ENCODE results near the gene PSMD3.

The PSMD3 gene

DNA sequence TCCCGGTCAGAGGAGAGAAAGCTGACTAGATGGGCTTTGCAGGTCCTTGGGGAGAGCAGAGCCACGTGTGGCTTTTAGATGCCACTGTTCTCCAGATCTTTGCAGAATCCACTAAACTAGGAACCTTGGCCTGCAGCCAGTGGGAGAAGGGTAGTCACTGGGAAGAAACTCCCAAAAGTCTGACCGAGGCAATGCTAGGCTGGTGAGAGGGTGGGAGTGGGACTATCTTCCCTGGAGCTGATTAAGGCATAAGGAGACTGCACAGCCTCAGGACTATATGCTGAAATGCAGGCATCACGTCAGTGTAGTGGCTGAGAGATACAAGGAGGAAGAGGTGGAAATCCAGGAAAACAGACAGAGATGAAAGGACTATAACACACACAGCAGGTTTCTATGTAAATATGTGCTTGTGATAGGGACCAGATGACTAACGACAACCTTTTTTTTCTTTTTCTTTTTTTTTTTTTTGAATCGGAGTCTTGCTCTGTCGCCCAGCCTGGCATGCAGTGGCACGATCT, 20.0 kb upstream of the PSMD3 start:
- DNase-seq (ENCODE audit: low read depth in 3 of 3) = no peak

DNA sequence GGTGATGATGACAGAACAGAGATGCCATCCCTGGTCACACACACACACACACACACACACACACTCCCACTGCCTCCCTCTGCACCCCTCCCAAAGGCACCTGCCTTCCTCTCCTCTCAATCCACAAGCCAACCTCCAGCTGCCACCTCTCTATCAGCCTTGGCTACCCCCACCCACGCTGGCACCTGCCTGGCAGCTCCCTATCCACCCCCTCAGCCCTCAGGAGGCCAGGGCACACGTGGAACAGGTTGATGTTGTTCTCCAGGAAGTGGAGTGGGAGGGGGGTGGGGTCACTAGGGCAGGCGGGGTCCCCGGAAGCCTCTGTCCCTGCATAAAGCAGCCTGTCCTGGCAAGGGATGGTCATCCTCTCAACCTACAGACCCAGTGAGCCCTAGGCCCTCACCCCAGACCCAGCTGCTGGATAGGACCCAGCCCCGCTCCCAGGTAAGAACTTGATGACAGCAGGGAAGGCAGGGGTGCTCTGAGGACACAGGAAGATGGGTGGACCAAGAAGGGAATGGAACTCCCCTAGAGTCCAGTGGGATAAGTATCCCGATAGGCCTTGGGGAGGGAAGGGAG, 17.9 kb upstream of the PSMD3 start, which contains the start of gene GSDMA:
Gene GSDMA (plus strand): TSS at position 363 of the 579 bp plus-strand sequence. CDS start 2,684 bp downstream, outside the sequence.
- DNase-seq (ENCODE audit: low read depth in 3 of 3) = no peak

DNA sequence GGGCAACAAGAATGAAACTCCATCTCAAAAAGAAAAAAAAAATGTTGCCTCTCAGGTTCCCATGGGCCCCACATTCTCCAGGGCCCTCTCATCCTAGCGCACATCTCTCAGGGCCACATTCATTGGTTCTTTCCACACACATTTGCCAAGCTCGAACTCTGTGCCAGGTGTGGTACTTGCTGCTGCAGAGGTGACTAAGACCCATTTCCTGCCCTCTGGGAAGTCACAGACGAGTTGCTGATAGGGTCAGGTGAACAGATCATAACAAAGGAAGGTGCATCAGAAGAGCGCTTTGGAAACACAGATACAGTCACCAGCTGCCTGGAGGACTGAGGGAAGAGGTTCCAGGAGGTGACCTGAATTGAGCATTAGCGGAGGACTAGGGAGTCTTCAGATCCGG, 16.8 kb upstream of the PSMD3 start:
- DNase-seq (ENCODE audit: low read depth in 3 of 3) = no peak

DNA sequence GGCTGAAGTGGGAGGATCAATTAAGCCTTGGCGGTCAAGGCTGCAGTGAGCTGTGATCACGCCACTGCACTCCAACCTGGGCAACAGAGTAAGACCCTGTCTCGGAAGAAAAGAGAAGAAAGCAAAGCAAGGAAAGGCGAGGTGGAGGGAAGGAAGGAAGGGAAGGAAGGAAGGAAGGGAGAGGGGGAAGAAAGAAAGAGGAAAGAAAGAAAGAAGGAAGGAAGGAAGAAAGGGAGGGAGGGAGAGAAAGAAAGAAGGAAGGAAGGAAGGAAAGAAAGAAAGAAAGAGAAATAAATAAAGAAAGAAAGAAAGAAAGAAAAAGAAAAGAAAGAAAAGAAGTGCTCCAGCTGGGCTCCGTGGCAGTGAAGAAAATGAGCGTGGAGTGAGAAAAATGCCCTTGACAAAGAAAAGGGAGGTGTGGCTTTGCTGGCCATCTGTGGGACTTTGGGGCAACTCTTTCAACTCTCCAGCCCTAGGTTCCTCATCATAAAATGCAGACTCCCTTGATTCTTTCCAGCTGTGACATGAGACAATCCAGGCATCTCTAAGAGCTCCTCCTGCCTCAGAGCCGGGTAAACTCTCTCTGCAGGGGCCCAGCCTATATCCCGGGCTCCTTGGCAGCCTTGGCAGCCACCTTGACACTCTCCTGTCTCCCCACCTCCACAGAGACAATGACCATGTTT, 15.4 kb upstream of the PSMD3 start:
- DNase-seq (ENCODE audit: low read depth in 3 of 3) = no peak

DNA sequence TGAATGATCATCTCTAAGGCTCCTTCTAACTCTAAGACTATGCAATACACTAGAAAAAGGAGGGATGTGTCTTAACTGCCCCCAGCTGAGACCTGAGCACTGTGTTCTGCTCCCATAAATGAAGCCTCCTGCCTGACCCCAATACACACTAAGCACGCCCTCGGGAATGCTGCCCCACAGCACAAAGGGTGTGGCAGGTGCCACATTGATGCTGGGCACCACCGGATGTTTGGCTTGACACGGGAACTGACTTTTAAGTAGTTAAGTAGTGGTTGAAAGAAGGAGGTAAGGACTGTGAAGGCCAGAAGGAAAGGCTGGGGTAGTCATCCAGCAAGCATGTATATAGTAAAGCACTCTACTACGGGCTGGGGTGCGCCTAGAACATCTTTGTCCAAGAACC, 13.8 kb upstream of the PSMD3 start:
- no peak for DNase-seq (ENCODE audit: low read depth in 3 of 3)

DNA sequence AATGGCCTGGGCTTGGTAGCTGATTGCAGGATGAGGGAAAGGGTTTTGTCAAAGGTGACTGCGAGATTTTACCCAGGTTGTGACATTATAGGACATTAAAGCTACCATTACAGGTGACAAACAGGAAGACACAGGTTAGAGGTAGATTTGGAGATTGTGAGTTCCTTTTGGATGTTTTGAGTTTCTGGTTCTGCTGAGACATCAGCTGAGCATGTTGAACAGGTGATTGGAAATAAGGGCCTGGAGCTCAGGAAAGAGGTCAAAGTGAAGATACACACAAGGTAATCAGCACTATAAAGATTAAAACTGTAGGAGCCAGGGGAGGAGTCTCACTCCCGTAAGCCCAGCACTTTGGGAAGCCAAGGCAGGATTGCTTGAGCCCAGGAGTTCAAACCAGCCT, 11.8 kb upstream of the PSMD3 start:
- no peak for DNase-seq (ENCODE audit: low read depth in 3 of 3)

DNA sequence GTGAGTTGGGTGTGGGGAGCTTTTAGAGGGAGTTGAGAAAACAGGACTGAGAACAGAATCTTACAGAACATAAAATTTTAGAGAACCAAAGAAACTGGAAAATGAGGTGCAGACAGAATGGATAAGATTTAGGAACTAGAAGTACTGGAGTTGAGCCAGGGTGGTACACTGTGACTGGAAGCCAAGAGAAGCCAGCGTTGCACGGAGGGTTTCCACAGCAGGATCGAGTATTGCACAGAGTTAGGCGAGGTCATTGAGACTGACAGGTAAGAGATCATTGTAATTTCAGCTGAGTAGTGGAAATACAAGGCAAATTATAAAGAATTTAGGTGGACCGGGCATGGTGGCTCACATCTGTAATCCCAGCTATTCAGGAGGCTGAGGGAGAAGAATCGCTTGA, 11.2 kb upstream of the PSMD3 start:
- no peak for DNase-seq (ENCODE audit: low read depth in 3 of 3)

DNA sequence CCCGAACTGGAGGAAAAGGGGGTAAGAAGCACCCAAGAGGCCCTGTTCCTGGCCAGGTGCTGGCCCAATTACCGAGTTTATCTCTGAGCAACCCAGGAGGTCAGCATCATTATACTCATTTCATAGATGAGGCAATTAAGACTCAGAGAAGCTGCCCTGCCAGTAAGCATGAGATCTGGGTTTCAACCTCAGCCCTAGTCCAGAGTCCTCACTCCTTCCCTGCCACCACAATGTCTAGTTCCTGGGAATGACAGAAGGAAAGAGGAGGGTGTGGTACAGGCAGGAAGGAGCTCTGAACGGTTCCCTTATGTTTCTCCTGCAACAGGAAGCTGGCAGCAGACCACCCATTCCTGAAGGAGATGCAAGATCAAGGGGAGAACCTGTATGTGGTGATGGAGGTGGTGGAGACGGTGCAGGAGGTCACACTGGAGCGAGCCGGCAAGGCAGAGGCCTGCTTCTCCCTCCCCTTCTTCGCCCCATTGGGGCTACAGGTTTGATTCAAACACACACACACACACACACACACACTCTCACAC, 10.4 kb upstream of the PSMD3 start:
- no peak for DNase-seq (ENCODE audit: low read depth in 3 of 3)

DNA sequence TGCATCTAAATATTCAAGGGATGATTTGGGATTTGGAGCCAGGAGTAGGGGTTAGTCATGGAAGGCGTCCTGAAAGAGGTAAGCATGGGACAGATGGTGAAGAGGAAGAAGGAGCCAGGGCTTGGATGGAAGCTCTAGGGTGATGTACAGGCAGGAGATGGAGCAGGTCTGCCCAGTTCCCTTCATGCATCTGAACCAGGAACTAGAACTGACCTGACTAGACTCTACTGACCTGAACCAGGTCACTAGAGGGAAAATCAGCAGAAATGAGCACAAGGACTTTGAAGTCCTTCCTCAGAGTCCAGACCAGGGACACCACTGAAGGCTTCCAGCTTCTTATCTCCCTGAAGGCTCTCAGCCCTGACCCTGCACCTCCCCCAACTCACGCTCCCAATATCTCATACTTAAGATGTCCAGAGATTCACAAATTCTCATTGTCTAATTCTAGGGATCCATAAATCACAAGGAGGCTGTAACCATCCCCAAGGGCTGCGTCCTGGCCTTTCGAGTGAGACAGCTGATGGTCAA, 9.5 kb upstream of the PSMD3 start:
- no peak for DNase-seq (ENCODE audit: low read depth in 3 of 3)

DNA sequence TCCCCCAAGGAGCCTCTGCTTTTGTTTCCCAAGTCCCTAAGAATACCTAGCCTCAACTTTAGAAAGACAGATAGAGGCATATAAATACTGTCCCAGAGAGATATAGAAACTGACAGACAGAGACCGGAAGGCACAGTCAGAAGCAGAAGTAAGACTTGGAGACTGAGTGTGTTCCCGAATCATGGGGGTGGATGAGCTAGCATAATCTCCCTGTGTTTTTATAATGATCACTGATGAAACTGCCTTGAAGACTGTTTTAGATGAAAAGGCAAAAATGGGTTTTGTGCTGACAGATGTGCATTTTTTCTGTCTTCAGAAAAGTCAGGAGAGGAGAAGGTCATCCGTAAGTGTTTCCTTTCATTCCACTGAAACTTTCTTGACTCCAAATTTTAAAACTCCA, 8.3 kb upstream of the PSMD3 start:
- DNase-seq (ENCODE audit: low read depth in 3 of 3) = no peak

DNA sequence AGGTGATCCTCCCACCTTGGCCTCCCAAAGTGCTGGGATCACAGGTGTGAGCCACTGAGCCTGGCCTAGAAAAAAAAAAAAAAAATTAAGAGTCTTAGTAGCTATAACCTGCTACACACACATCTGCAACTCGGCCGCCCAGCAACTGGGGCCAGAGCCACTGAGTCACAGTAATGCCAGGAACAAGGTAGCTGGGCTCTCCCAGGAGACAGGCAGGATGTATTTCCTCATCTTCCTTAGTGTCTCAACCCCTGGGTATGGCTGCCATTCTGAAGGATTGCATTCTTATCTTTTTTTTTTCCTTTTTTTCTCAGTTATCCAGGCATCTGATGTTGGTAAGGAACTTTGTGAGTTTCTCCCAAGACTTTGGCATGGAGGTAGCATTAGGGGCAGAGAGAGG, 7.1 kb upstream of the PSMD3 start:
- no peak for DNase-seq (ENCODE audit: low read depth in 3 of 3)

DNA sequence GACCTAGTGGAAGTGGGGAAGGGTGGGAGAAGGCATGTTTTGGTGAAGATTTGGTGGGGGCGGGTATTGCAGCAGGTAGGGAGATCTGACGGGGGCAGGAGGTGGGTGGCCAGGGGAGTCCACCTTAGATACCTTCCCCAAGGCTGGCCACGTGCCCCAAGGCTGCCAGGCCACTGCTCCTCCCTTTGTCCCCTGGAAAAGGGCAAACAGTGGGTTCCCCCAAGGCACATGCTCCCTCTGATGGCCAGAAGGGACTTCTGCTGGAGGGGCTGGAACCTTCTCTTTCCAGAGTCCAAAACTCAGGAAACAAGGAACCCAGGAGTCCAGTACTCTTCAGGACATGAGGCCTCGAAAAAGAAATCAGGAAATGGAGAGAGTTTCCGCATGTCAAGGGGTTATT, 6.2 kb upstream of the PSMD3 start:
- DNase-seq (ENCODE audit: low read depth in 3 of 3) = no peak

DNA sequence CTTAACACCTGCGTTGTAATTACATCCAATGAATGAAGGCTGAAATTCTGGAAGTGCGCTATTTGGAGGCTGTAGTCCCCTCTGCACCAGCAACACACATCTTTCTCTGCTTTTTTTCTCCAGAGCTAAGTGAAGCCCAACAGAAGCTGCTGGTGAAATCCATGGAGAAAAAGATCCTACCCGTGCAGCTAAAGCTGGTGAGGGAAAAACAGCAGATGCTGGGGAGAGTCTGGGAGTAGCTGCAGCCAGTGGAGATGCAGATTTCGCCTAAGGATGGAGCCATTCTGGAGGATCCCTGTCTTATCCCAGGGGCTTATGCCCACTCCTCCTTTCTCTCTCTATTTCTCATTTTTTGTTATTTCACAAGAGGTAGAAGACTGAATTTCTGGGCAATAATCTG, 4.8 kb upstream of the PSMD3 start:
- no peak for DNase-seq (ENCODE audit: low read depth in 3 of 3)

DNA sequence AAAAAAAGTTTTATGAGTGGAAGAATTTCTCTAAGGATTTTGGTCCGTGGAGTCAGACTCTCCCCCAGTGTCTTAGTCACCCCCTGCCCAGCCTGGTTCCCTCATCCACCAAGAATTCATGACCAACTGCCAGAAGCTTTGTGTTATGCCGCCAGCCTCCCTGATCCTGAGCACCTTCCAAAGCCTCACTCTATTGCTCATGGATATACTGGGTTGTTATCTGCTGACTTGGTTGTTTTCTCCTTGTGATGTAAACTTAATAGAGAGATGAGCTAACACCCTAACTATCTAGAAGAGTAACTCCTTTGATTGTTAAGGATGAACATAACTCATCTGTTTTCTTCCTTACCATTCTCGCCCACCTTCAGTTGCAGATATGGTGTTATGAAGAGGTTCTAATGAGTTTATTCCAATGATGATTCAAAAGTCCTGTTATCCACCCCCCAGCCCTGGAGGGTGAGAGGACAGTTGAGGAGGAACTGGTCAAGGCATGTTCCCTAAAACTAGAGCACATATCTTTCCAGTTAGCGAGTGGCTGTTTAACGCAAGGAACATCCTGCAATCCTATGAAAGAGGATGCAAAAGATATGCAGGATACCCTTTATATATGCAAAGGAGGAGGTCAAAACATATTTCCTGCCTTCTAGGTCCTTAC, 1.5 kb upstream of the PSMD3 start:
- no peak for DNase-seq (ENCODE audit: low read depth in 3 of 3)

DNA sequence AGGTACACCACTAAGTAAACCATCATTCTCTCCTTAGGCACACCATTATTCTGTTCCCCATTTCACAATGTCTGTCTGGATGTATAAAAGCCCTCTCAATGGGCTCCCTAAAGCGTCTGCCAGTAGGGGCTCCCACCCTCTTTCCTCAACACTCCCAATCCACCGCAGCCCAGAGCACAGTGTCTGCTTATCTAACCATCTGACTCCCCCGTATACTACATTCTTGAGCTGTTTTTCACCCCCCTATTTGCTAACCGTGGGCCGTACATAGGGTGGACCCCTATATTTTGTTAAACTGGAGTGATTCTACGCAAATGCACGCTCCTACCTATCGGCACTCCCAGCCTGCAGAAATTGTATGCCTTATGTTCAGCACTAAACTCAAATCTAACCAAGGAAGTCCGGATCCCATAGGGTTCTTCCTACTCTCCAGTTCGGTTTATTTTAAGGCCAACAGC, 685 bp upstream of the PSMD3 start:
- DNase-seq (ENCODE audit: low read depth in 3 of 3) = no peak

DNA sequence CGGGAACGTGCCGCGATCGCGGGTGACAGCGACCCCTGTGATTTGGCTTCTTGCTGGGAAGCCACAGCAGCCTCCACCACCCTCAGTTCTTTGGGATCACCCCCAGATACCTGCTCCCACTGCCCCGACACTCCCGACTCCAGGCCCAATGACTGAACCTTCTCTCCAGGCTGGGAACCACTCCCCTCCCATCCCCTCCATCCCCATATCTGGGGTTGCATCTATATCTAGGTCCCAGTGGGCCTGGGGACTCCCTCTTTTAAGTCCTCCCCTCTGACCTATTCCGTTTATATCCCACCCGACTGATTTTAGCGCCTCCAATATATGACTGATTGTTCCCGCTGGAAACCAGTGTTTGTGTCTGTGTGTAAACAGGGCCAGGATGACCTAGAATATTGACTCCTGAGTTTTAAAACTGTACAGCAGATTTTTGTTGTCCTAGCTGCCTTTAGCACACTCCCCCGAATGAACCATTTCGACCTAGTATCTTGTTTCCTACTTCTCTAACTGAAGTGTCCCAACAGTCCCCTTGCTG, 667 bp downstream of the PSMD3 start:
- no peak for DNase-seq (ENCODE audit: low read depth in 3 of 3)

DNA sequence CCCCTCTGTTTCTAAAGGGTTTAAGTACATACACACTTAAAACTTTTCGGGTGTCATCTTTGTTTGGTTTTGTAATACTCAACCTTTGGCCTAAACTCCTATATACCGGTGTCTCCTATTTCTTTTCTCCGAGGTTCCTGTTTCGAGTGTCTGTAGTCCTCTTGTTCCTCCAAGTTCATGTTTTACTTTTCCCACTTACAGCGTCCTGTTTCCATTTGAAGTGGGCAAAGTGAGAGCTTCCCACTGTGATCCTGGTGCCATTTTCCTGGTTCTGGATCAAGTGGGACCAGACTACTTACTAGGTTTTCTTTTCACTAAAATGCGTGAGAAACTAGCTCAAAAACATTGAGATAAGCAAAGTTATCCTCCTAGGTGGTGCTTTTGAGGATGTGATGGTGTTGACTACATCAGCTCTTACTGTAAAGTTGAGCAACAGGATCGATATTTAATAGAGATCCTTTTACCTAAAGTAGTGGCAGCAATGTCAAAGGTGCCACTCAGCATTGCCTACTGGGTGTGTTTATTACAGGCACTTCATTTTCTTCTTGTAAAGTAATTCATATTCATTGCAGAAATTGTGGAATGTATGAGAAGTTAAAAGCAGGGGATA, 1.3 kb downstream of the PSMD3 start:
- DNase-seq (ENCODE audit: low read depth in 3 of 3) = no peak

DNA sequence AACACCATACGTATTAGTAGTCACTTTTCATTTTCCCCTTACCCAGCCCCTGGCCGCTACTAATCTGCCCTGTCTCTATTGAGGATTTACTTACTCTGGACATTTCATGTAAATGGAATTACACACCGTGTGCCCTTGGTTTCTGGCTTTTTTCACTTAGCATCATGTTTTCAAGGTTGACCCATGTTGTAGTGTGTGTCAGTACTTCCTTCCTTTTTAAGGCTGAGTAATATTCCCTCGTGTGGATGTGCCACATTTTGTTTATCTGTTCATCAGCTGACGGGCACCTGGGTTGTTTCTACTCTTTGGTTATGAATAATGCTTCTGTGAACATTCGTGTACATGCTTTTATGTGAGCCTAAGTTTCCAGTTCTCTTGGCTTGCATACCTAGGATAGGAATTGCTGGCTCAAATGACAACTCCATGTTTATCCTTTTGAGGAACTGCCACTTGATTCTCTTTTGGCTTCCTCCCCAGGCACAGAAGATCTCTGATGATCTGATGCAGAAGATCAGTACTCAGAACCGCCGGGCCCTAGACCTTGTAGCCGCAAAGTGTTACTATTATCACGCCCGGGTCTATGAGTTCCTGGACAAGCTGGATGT, 7.7 kb downstream of the PSMD3 start:
- DNase-seq (ENCODE audit: low read depth in 3 of 3) = no peak

DNA sequence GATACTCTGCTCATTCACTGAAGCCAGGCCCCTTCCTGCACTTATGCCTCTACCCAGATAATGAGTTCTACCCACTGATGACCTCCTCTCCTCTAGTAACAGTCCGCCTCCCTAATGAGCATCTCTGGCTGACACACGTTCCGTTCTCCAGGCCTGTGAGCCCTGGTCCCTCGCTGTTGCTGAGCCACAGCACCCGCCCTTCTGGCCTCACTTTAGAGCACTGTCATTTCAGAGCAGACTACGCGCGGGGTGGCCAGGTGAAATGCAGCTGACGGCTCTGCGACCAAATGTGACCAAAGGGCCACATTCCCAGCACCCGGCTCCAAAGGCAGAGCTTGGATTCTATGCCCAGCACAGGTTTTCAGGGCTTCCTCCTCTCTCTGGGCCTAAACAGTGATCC, 13.8 kb downstream of the PSMD3 start:
- DNase-seq (ENCODE audit: low read depth in 3 of 3) = no peak

DNA sequence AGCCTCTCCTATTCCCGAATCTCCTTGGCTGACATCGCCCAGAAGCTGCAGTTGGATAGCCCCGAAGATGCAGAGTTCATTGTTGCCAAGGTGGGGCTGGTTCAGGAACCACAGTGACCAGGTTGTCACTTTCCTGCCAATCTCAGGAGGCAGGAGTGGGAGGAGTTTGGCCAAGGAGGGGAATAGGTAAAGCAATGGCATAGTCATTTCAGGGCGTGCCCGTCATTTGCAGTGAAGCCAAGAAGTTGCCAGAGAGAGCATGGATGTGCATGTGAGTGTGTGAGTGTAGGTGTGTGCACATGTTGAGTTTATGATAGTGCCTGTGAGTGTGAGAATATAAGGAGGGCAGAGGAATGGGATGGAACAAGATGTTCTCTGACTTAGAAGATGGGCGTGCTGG, 14.8 kb downstream of the PSMD3 start:
- no peak for DNase-seq (ENCODE audit: low read depth in 3 of 3)

DNA sequence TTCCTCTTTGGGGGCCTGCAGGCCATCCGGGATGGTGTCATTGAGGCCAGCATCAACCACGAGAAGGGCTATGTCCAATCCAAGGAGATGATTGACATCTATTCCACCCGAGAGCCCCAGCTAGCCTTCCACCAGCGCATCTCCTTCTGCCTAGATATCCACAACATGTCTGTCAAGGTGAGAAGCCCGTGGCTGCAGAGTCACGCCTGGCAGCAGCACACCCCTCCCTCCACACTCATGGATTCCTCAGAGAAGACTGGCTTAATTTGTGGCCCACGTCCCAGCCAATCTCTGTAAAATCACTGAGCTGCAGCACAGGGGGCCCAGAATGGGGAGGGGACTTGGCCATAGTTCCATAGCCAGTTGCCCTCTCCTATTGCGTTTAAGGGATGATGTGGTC, 15.6 kb downstream of the PSMD3 start:
- DNase-seq (ENCODE audit: low read depth in 3 of 3) = no peak
